NCI-H2196 treated with DMSO at 0.1 percent for 48 hours (cell line): ENCODE data around the gene TMEM169.

ENCODE experiments used
- DNase-seq: peaks from one replicate; lab custom pipeline; 2025; ENCODE audit not compliant: unreplicated experiment; lab: John Stamatoyannopoulos, UW

The TMEM169 gene

GRCh38 chr2:216103213-216103612, 21.5 kb downstream of the TMEM169 start:
- DNase-seq = no peak

GRCh38 chr2:216104691-216105090, 23.0 kb downstream of the TMEM169 start:
- no peak for DNase-seq

GRCh38 chr2:216107320-216107719, 25.6 kb downstream of the TMEM169 start:
- no peak for DNase-seq

- DNase-seq = no peak
These were observed 26.0 kb downstream of the TMEM169 start for GRCh38 chr2:216107760-216108159.

GRCh38 chr2:216108310-216108966, 26.7 kb downstream of the TMEM169 start:
- DNase-seq = no peak

- peak; percentile 95 for DNase-seq
These were observed 27.5 kb downstream of the TMEM169 start, which contains the start of gene XRCC5 for GRCh38 chr2:216108967-216109921. Gene XRCC5 (plus strand): TSS chr2:216109348. CDS start chr2:216109437, 89 bp downstream.

GRCh38 chr2:216109962-216110614, 28.4 kb downstream of the TMEM169 start:
- peak; percentile 11 for DNase-seq

- DNase-seq = no peak
These were observed 28.9 kb downstream of the TMEM169 start for GRCh38 chr2:216110620-216111019.

- DNase-seq = no peak
These were observed 29.4 kb downstream of the TMEM169 start for GRCh38 chr2:216111122-216111521.

GRCh38 chr2:216112926-216113325, 31.2 kb downstream of the TMEM169 start:
- no peak for DNase-seq

- DNase-seq = no peak
These were observed 31.9 kb downstream of the TMEM169 start for GRCh38 chr2:216113572-216113971.

- DNase-seq = no peak
These were observed 32.6 kb downstream of the TMEM169 start for GRCh38 chr2:216114382-216114713.

GRCh38 chr2:216114714-216115531, 33.2 kb downstream of the TMEM169 start:
- DNase-seq = peak; percentile 99

- no peak for DNase-seq
These were observed 34.7 kb downstream of the TMEM169 start for GRCh38 chr2:216116418-216116817.

- DNase-seq = no peak
These were observed 36.0 kb downstream of the TMEM169 start for GRCh38 chr2:216117561-216118340.

- DNase-seq = no peak
These were observed 36.8 kb downstream of the TMEM169 start for GRCh38 chr2:216118474-216118873.

- no peak for DNase-seq
These were observed 37.4 kb downstream of the TMEM169 start for GRCh38 chr2:216119146-216119545.

GRCh38 chr2:216119986-216120385, 38.3 kb downstream of the TMEM169 start:
- no peak for DNase-seq

- DNase-seq = no peak
These were observed 39.5 kb downstream of the TMEM169 start for GRCh38 chr2:216121255-216121654.

- DNase-seq = no peak
These were observed 45.2 kb downstream of the TMEM169 start for GRCh38 chr2:216126943-216127342.
